NB4 (cell line): Measurements from ENCODE around the gene NCOA6.

Experiments
- POLR2A ChIP-seq: IDR thresholded peaks from 2 replicates; pipeline ENCODE4 v1.6.1; 2011; ENCODE audit warnings: mild to moderate bottlenecking; ENCODE audit not compliant: insufficient read length; ENCODE audit errors: extremely low read depth
- TF ChIP-seq, protein P1 (sequence below): IDR thresholded peaks from one replicate; pipeline ENCODE4 v1.5.1; 2012; ENCODE audit warnings: low read depth, low read length

DNA sequence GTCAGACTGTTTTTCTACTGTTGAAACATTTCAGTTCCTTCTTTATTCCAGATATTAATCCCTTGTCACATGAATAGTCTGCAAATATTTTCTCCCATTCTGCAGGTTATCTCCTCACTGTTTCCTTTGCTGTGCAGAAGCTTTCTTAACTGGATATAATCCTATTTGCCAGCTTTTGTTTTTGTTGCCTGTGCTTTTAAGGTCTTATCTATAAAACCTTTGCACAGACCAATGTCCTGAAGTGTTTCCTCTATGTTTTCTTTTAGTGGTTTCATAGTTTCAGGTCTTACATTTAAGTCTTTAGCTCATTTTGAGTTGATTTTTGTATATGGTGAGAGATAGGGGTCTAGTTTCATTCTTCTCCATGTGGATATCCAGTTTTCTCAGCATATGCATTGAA is 19.2 kb downstream of the NCOA6 start:
- TF ChIP-seq, protein P1, sequence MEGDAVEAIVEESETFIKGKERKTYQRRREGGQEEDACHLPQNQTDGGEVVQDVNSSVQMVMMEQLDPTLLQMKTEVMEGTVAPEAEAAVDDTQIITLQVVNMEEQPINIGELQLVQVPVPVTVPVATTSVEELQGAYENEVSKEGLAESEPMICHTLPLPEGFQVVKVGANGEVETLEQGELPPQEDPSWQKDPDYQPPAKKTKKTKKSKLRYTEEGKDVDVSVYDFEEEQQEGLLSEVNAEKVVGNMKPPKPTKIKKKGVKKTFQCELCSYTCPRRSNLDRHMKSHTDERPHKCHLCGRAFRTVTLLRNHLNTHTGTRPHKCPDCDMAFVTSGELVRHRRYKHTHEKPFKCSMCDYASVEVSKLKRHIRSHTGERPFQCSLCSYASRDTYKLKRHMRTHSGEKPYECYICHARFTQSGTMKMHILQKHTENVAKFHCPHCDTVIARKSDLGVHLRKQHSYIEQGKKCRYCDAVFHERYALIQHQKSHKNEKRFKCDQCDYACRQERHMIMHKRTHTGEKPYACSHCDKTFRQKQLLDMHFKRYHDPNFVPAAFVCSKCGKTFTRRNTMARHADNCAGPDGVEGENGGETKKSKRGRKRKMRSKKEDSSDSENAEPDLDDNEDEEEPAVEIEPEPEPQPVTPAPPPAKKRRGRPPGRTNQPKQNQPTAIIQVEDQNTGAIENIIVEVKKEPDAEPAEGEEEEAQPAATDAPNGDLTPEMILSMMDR, result no peak
- no peak for TF ChIP-seq POLR2A
